ENCODE results near the gene SPTLC3. TPM values are rescaled to one million over a fixed set of nuclear protein-coding genes. Genes with fewer than 3 reads are reported as not detected.

The SPTLC3 gene
- under 1 TPM; 0.06 to 0.26 TPM for total RNA-seq
- under 1 TPM; 0.41 to 0.89 TPM for polyA plus RNA-seq

DNA sequence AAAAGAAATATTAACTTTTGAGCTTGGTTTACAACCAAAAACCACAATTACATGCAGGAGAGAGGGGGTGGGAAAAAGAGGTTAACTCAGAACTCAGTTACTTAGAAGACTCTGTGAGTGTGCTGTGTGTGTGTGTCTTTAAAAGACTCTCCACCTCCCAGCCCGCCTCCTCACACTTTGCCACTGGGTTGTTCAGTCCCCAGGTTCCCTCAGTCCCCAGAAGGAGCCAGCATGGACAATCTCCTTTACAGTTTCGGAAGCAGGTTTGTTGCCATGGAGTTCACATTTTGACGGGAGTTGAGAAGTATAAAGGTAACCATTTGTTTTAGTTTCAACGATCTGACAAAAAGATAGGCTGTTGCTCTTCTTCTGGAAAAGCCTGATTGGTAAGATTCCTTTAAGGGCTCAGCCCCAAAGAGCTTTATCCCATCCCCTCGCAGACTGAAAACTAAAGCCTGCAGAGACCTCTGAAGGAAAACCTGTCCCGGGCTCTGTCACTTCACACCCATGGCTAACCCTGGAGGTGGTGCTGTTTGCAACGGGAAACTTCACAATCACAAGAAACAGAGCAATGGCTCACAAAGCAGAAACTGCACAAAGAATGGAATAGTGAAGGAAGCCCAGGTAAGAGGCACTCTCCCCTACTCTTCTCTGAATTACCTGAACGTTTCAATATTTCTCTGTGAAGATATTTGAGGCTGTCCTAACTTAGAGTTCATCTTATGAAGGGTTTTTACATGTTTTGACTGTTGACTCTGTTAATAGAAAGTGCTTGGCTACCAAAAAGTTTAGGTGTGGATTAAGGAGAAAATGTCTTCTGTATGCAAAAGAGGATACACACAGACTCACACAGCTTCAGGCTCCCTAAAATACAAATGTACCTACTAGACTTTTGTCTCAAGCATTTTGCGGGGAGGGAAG lies at the start of gene SPTLC3:
Gene SPTLC3 (plus strand): TSS at position 212 of the 921 bp plus-strand sequence. CDS start 296 bp downstream, at position 508.
- Histone ChIP-seq H3K4me1 (ENCODE audit: insufficient read depth, low read length) (no peaks in the 10 kb centered on the region), H3K9me3 (ENCODE audit: control insufficient read depth in 1 of 2, low read length in 2 of 2) (no peaks in the 10 kb centered on the region), H3K27ac (ENCODE audit: low read depth, low read length) (no peak within 1 kb of the TSS), H3K27me3 (ENCODE audit: insufficient read depth, low read length) (no peaks in the 10 kb centered on the region), H3K36me3 (ENCODE audit: insufficient read depth, low read length) (no peaks in the 10 kb centered on the region), H3K4me3 (ENCODE audit: low read length in 2 of 2) (no peak within 1 kb of the TSS)
- Mint-ChIP-seq H3K4me3 (peak within 1 kb of the TSS; percentile 49 to 85 (median 74)), H3K4me1 (peaks cover 5 to 16% (median 11%) of the 10 kb centered on the region in 4 donors), H3K27ac (peak within 1 kb of the TSS in 5 of 7 donors; percentile 10 to 73 (median 14)), H3K9me3 (peaks cover 0 to 3% (median 0%) of the 10 kb centered on the region in 8 donors), H3K36me3 (no peaks in the 10 kb centered on the region), H3K27me3 (peaks cover under 1 to 3% of the 10 kb centered on the region in 2 donors)
- POLR2A ChIA-PET (ENCODE audit: partially characterized antibody) = interaction anchor here (0.7 kb wide), 1 partner anchor 221 kb away, joined by 5 read pairs; no protein-coding TSS in a partner anchor
- CTCF ChIA-PET (ENCODE audit: partially characterized antibody) = interaction anchor here (0.6 kb wide), 1 partner anchor 549 kb away, joined by 4 read pairs; no protein-coding TSS in a partner anchor
- no peak for DNase-seq
- intact Hi-C loops (cut with micrococcal nuclease) = no loop called here

DNA sequence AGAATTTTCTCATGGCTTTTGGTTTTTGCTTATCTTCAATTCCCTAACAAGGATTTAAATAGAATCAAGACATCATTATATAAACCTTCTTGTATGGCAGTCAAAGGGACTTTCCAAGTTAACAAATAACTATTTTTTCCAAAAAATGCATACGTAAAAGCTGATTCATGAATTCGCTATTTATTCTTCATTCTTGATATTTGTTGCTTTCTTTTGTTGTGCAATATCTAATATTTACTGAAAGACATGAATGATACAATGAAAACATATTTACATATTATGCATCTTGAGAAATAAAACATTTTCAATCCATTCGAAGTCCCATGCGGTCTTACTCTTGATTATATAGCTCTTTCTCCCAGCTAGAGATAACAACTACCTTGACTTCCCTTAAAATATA lies 47.0 kb upstream of the SPTLC3 start:
- POLR2A ChIA-PET (ENCODE audit: partially characterized antibody) = no interaction called here
- CTCF ChIA-PET (ENCODE audit: partially characterized antibody) = no interaction called here
- Histone ChIP-seq H3K9me3 (ENCODE audit: control insufficient read depth in 1 of 2, low read length in 2 of 2) (no peaks in the 10 kb centered on the region), H3K27ac (ENCODE audit: low read depth, low read length) (no peak overlapping the region), H3K36me3 (ENCODE audit: insufficient read depth, low read length) (no peaks in the 10 kb centered on the region), H3K4me1 (ENCODE audit: insufficient read depth, low read length) (no peaks in the 10 kb centered on the region), H3K27me3 (ENCODE audit: insufficient read depth, low read length) (no peaks in the 10 kb centered on the region), H3K4me3 (ENCODE audit: low read length in 2 of 2) (no peak overlapping the region)
- intact Hi-C loops (cut with micrococcal nuclease) = no loop called here
- Mint-ChIP-seq H3K27me3 (peaks cover 0 to 1% of the 10 kb centered on the region in 2 donors), H3K27ac (no peak overlapping the region), H3K4me3 (no peak overlapping the region), H3K36me3 (no peaks in the 10 kb centered on the region), H3K4me1 (peaks cover 0 to 2% (median 0%) of the 10 kb centered on the region in 4 donors), H3K9me3 (peaks cover 0 to 4% (median 0%) of the 10 kb centered on the region in 8 donors)
- DNase-seq = no peak

GRCh38 chr20:12962895-12963294 lies 45.9 kb upstream of the SPTLC3 start:
- H3K27ac Mint-ChIP-seq = peak overlapping the region in 1 of 7 donors; percentile 71
- intact Hi-C loops (cut with micrococcal nuclease) = no loop called here
- ChIA-PET CTCF (ENCODE audit: partially characterized antibody) (no interaction called here), POLR2A (ENCODE audit: partially characterized antibody) (no interaction called here)
- no peaks in the 10 kb centered on the region for H3K36me3 Mint-ChIP-seq
- no peak for DNase-seq
- H3K9me3 ChIP-seq (ENCODE audit: control insufficient read depth in 1 of 2, low read length in 2 of 2) = no peaks in the 10 kb centered on the region
- peaks cover 0 to 1% of the 10 kb centered on the region in 2 donors for H3K27me3 Mint-ChIP-seq
- no peak overlapping the region for H3K4me3 ChIP-seq (ENCODE audit: low read length in 2 of 2)
- no peak overlapping the region for H3K27ac ChIP-seq (ENCODE audit: low read depth, low read length)
- H3K36me3 ChIP-seq (ENCODE audit: insufficient read depth, low read length) = no peaks in the 10 kb centered on the region
- peaks cover 0 to 2% (median 0%) of the 10 kb centered on the region in 4 donors for H3K4me1 Mint-ChIP-seq
- peaks cover 0 to 4% (median 0%) of the 10 kb centered on the region in 8 donors for H3K9me3 Mint-ChIP-seq
- H3K27me3 ChIP-seq (ENCODE audit: insufficient read depth, low read length) = no peaks in the 10 kb centered on the region
- H3K4me3 Mint-ChIP-seq = no peak overlapping the region
- no peaks in the 10 kb centered on the region for H3K4me1 ChIP-seq (ENCODE audit: insufficient read depth, low read length)

DNA sequence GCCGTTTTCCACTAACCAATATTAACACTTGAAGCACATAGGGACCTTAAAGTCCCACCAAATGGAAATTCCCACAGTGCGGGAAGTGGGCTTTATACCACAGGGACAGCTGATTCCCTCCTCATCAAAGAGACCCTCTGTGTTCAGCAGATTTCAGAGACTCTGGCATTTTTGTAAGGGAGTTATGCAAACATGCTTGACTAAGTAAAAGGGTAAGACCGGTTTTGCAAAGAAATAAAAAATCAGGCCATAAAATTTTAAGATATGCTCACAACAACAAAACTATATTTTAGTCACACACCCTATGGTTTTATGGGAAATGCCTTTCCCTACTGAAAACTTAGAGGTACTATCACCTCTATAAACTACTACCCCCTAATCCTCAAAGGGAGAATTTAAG lies 45.4 kb upstream of the SPTLC3 start:
- DNase-seq = no peak
- Mint-ChIP-seq H3K27me3 (peaks cover 0 to 1% of the 10 kb centered on the region in 2 donors), H3K4me3 (no peak overlapping the region), H3K27ac (no peak overlapping the region), H3K4me1 (peaks cover 0 to 2% (median 0%) of the 10 kb centered on the region in 4 donors), H3K9me3 (peaks cover 0 to 4% (median 0%) of the 10 kb centered on the region in 8 donors), H3K36me3 (no peaks in the 10 kb centered on the region)
- ChIA-PET CTCF (ENCODE audit: partially characterized antibody) (no interaction called here), POLR2A (ENCODE audit: partially characterized antibody) (no interaction called here)
- Histone ChIP-seq H3K27me3 (ENCODE audit: insufficient read depth, low read length) (no peaks in the 10 kb centered on the region), H3K27ac (ENCODE audit: low read depth, low read length) (no peak overlapping the region), H3K36me3 (ENCODE audit: insufficient read depth, low read length) (no peaks in the 10 kb centered on the region), H3K4me3 (ENCODE audit: low read length in 2 of 2) (no peak overlapping the region), H3K4me1 (ENCODE audit: insufficient read depth, low read length) (no peaks in the 10 kb centered on the region), H3K9me3 (ENCODE audit: control insufficient read depth in 1 of 2, low read length in 2 of 2) (no peaks in the 10 kb centered on the region)
- intact Hi-C loops (cut with micrococcal nuclease) = no loop called here

DNA sequence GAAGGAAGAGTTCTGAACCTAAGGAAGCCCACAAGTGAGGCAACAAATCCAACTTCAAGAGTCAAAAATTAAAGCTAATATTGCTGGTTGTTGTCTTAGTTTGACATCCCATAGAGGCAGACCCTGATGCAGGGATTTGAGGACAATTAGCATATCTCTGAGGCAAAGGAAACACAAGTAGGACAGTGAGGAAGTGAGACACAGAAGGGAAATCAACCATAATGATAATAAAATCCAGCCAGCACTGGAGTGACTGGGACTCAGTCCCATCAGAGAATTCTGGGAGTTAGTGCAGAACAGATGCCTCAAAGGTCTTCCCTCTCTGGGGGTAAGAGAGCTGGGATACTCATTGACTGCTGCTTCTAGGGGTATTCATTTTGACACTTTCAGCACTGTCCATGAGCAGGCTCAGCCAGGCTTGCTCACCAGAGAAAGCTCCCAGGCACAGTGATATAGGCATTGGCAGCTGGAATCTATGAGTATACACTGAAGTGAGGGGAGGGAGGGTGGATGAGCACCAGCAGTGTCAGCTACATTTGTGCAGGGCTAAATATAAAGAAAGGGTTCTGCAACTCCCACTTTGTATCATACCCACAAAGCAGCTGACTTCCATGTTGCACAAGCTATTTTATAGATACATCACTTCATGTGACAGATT lies 43.4 kb upstream of the SPTLC3 start:
- Histone ChIP-seq H3K27me3 (ENCODE audit: insufficient read depth, low read length) (no peaks in the 10 kb centered on the region), H3K9me3 (ENCODE audit: control insufficient read depth in 1 of 2, low read length in 2 of 2) (no peaks in the 10 kb centered on the region), H3K4me1 (ENCODE audit: insufficient read depth, low read length) (no peaks in the 10 kb centered on the region), H3K27ac (ENCODE audit: low read depth, low read length) (no peak overlapping the region), H3K36me3 (ENCODE audit: insufficient read depth, low read length) (no peaks in the 10 kb centered on the region), H3K4me3 (ENCODE audit: low read length in 2 of 2) (no peak overlapping the region)
- Mint-ChIP-seq H3K27me3 (no peaks in the 10 kb centered on the region), H3K4me1 (peaks cover 0 to 2% (median 0%) of the 10 kb centered on the region in 4 donors), H3K4me3 (peak overlapping the region in 1 of 8 donors; percentile 54), H3K36me3 (no peaks in the 10 kb centered on the region), H3K9me3 (peaks cover 0 to 3% (median 0%) of the 10 kb centered on the region in 8 donors), H3K27ac (peak overlapping the region in 1 of 7 donors; percentile 62)
- POLR2A ChIA-PET (ENCODE audit: partially characterized antibody) = no interaction called here
- CTCF ChIA-PET (ENCODE audit: partially characterized antibody) = no interaction called here
- DNase-seq = no peak
- intact Hi-C loops (cut with micrococcal nuclease) = no loop called here

DNA sequence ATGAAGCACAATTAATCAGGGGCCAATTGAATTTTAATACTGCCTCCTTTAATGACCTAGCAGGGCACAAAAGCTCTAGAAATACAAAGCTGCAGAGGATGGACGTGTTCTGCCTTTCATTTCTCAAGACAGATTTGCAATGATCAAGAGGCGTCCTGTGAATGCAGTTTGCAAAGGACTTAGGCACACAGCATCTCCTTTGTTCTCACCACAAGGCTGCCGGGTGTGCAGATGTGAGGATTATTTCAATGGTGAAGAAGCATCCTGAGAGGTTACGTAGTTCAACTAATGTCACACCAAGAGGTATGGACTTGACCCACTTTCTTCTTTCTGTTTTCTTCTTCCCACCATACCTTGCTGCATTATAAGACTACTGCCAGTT lies 42.9 kb upstream of the SPTLC3 start:
- POLR2A ChIA-PET (ENCODE audit: partially characterized antibody) = no interaction called here
- Mint-ChIP-seq H3K36me3 (no peaks in the 10 kb centered on the region), H3K4me1 (peaks cover 0 to 2% (median 0%) of the 10 kb centered on the region in 4 donors), H3K4me3 (peak overlapping the region in 1 of 8 donors; percentile 54), H3K27me3 (no peaks in the 10 kb centered on the region), H3K9me3 (peaks cover 0 to 3% (median 0%) of the 10 kb centered on the region in 8 donors), H3K27ac (peak overlapping the region in 1 of 7 donors; percentile 62)
- no peaks in the 10 kb centered on the region for H3K9me3 ChIP-seq (ENCODE audit: control insufficient read depth in 1 of 2, low read length in 2 of 2)
- peak in 2 of 5 donors; percentile 1 to 48 for DNase-seq
- H3K4me1 ChIP-seq (ENCODE audit: insufficient read depth, low read length) = no peaks in the 10 kb centered on the region
- H3K36me3 ChIP-seq (ENCODE audit: insufficient read depth, low read length) = no peaks in the 10 kb centered on the region
- CTCF ChIA-PET (ENCODE audit: partially characterized antibody) = interaction anchor here (0.5 kb wide), 1 partner anchor 1088 kb away, joined by 3 read pairs; no protein-coding TSS in a partner anchor
- H3K4me3 ChIP-seq (ENCODE audit: low read length in 2 of 2) = no peak overlapping the region
- no peaks in the 10 kb centered on the region for H3K27me3 ChIP-seq (ENCODE audit: insufficient read depth, low read length)
- H3K27ac ChIP-seq (ENCODE audit: low read depth, low read length) = no peak overlapping the region
- intact Hi-C loops (cut with micrococcal nuclease) = no loop called here

DNA sequence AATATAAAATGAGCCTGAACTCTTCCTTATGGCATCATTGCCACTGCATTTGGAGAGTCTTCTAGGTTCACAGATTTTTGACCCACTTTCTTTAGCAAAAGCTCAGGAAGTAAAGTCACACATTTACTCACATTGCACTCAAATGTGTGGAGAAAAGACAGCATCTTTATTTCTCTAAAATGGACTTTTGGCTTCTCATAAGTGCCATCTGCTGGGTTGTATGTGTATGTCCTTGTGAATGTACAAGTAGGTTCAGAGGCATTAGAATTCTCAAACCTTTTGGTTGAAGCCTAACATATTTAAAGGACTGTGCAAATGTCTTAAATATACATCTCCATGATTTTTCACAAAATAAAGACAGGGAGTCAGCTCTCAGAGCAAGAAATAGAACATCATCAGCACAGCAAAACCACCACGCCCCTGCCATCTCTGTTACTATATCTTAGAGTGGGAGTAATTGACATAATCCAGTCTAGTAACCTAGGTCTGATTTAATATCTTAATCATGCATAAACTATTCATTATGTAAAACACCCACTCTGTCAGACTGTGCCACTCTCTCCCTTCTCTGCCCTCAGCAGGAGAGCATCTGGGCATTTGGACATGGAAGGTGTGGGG lies 42.2 kb upstream of the SPTLC3 start:
- H3K4me1 Mint-ChIP-seq = peaks cover 0 to 2% (median 0%) of the 10 kb centered on the region in 4 donors
- ChIA-PET POLR2A (ENCODE audit: partially characterized antibody) (no interaction called here), CTCF (ENCODE audit: partially characterized antibody) (no interaction called here)
- Histone ChIP-seq H3K4me1 (ENCODE audit: insufficient read depth, low read length) (no peaks in the 10 kb centered on the region), H3K27me3 (ENCODE audit: insufficient read depth, low read length) (no peaks in the 10 kb centered on the region), H3K36me3 (ENCODE audit: insufficient read depth, low read length) (no peaks in the 10 kb centered on the region), H3K27ac (ENCODE audit: low read depth, low read length) (no peak overlapping the region), H3K9me3 (ENCODE audit: control insufficient read depth in 1 of 2, low read length in 2 of 2) (no peaks in the 10 kb centered on the region), H3K4me3 (ENCODE audit: low read length in 2 of 2) (no peak overlapping the region)
- no peaks in the 10 kb centered on the region for H3K27me3 Mint-ChIP-seq
- no peaks in the 10 kb centered on the region for H3K36me3 Mint-ChIP-seq
- H3K4me3 Mint-ChIP-seq = no peak overlapping the region
- H3K27ac Mint-ChIP-seq = peak overlapping the region in 1 of 7 donors; percentile 8
- DNase-seq = peak in 1 of 5 donors; percentile 15
- peaks cover 0 to 3% (median 0%) of the 10 kb centered on the region in 8 donors for H3K9me3 Mint-ChIP-seq
- intact Hi-C loops (cut with micrococcal nuclease) = no loop called here

All from CD4-positive, alpha-beta memory T cell (primary cell).